Right lobe of liver (tissue), 6 donors: ENCODE data around the gene ZMIZ2. TPM values are rescaled to one million over a fixed set of nuclear protein-coding genes. Genes with fewer than 3 reads are reported as not detected.

Experiments
- ATAC-seq, 4 donors: fragments of 200-7000 bp; cut with Tn5 transposase; one replicate each; pipeline ENCODE4 v1.9.1; 2020; ENCODE audit warnings: mild to moderate bottlenecking in 4 of 4, moderate library complexity in 4 of 4
- DNase-seq, 3 donors: peaks; one replicate each; pipeline ENCODE4 v3.0.0-alpha.2; 2020
- H3K27ac ChIP-seq, 3 donors: fragments of 200-600 bp; one replicate each; pipeline ENCODE4 v1.8.0; 2022
- H3K27me3 ChIP-seq, 2 donors: fragments of 200-600 bp; one replicate each; pipeline ENCODE4 v1.8.0; 2022
- H3K36me3 ChIP-seq, 4 donors: fragments of 200-600 bp; sonication (generic) in 1 of 4; one replicate each; pipeline versions ENCODE4 v1.5.1 to v1.8.0; 2017 to 2022; ENCODE audit warnings: control low read depth in 1 of 4
- H3K4me1 ChIP-seq, 4 donors: fragments of 200-600 bp; sonication (generic) in 1 of 4; one replicate each; pipeline versions ENCODE4 v1.5.1 to v1.8.0; 2017 to 2022; ENCODE audit warnings: control low read depth in 1 of 4
- H3K4me3 ChIP-seq, 3 donors: fragments of 200-600 bp; one replicate each; pipeline ENCODE4 v1.8.0; 2022
- H3K9me3 ChIP-seq, 4 donors: fragments of 200-600 bp; sonication (generic) in 1 of 4; one replicate each; pipeline versions ENCODE4 v1.5.1 to v1.8.0; 2017 to 2022; ENCODE audit warnings: control low read depth in 1 of 4
- CTCF ChIP-seq, 4 donors: fragments of 200-600 bp in 3 of 4; fragments of 450-650 bp in 1 of 4; IDR thresholded peaks; one replicate each; pipeline versions ENCODE4 v1.5.1 to v1.8.0; 2016 to 2022; ENCODE audit warnings: antibody characterized with exemption in 4 of 4, mild to moderate bottlenecking in 2 of 4
- POLR2A ChIP-seq: fragments of 450-650 bp; IDR thresholded peaks from one replicate; pipeline ENCODE4 v1.6.1; 2017; ENCODE audit warnings: antibody characterized with exemption, mild to moderate bottlenecking
- WGBS: methylation state at CpG from one replicate; pipeline ENCODE4 v1.1.6; 2018; ENCODE audit warnings: low coverage, low lambda C conversion rate; ENCODE audit not compliant: insufficient coverage; ENCODE audit errors: missing lambda C conversion rate; 5-methylcytosine and 5-hydroxymethylcytosine counted together
- intact Hi-C, 2 donors: fragments of 100-400 bp; cut with DNase I; formaldehyde crosslinking; loops; one replicate each; pipeline versions ENCODE4 v1.11.2 to v1.14.1; 2022
- total RNA-seq, 6 experiments: library from RNA; depleted of rRNA in 2 of 6; stranded (reverse); fragments of >200 nt in 2 of 6; fragmentation: NEBNext Ultra II Directional in 3 of 6; extraction: Animal tissue kit (Norgen Biotek cat#: 25700) in 3 of 6; gene quantifications; one replicate each; pipeline versions ENCODE4 v1.1.0 to v1.2.4, GENCODE V29; 2016 to 2023
- donor health status: DM: no; HTN: yes; CAD: no.
- donor health status: DM: no; HTN: no; CAD: no.
- donor health status: DM: no; HTN: no; CAD: no.
- donor health status: DM: no; HTN: yes; CAD: no.
- donor health status: DM: no; HTN: yes; CAD: no.

ZMIZ2 gene
- total RNA-seq, 6 experiments from 2014 or later = 8.6 to 36.3 (median 28.6) TPM

GRCh38 chr7:44759246-44759645 lies 10.6 kb downstream of the ZMIZ2 start:
- TF ChIP-seq POLR2A (no peak), CTCF (IDR thresholded peaks at IDR 0.05) (no peak)
- intact Hi-C loops = no loop called here
- no peak for ATAC-seq
- H3K27me3 ChIP-seq = no peaks in the 10 kb centered on the region
- no peaks in the 10 kb centered on the region for H3K9me3 ChIP-seq
- no peak overlapping the region for H3K27ac ChIP-seq
- H3K36me3 ChIP-seq = peaks cover 0 to 41% (median 5%) of the 10 kb centered on the region in 4 donors
- H3K4me3 ChIP-seq = no peak overlapping the region
- 89% methylated on average over 5 of the region's 9 CpGs for WGBS
- no peak for DNase-seq
- H3K4me1 ChIP-seq = peaks cover 0 to 4% (median 0%) of the 10 kb centered on the region in 4 donors

- WGBS = no CpG with 5 or more reads among the region's 18 CpGs
- Histone ChIP-seq H3K27ac (no peak overlapping the region), H3K4me3 (no peak overlapping the region), H3K27me3 (no peaks in the 10 kb centered on the region), H3K4me1 (peaks cover 0 to 11% (median 1%) of the 10 kb centered on the region in 4 donors), H3K36me3 (peaks cover 0 to 42% (median 7%) of the 10 kb centered on the region in 4 donors), H3K9me3 (no peaks in the 10 kb centered on the region)
- DNase-seq (no peak), ATAC-seq (no peak)
- intact Hi-C loops = no loop called here
- no peak for TF ChIP-seq POLR2A
These were observed 11.5 kb downstream of the ZMIZ2 start for GRCh38 chr7:44760034-44760580.

- peaks cover 0 to 55% (median 13%) of the 10 kb centered on the region in 4 donors for H3K36me3 ChIP-seq
- TF ChIP-seq CTCF (IDR thresholded peaks at IDR 0.05) (no peak), POLR2A (no peak)
- no peaks in the 10 kb centered on the region for H3K9me3 ChIP-seq
- 95% methylated on average over 3 of the region's 48 CpGs for WGBS
- intact Hi-C loops = no loop called here
- H3K4me3 ChIP-seq = no peak overlapping the region
- H3K4me1 ChIP-seq = peaks cover 0 to 19% (median 4%) of the 10 kb centered on the region in 4 donors
- ATAC-seq (no peak), DNase-seq (no peak)
- no peaks in the 10 kb centered on the region for H3K27me3 ChIP-seq
- H3K27ac ChIP-seq = no peak overlapping the region
These were observed 12.8 kb downstream of the ZMIZ2 start for GRCh38 chr7:44761207-44762161.

- no peak overlapping the region for H3K4me3 ChIP-seq
- TF ChIP-seq CTCF (IDR thresholded peaks at IDR 0.05) (no peak), POLR2A (no peak)
- H3K4me1 ChIP-seq = peaks cover 0 to 19% (median 4%) of the 10 kb centered on the region in 4 donors
- H3K27ac ChIP-seq = no peak overlapping the region
- H3K27me3 ChIP-seq = no peaks in the 10 kb centered on the region
- ATAC-seq (no peak), DNase-seq (no peak)
- WGBS = 95% methylated on average over 6 of the region's 9 CpGs
- intact Hi-C loops = no loop called here
- H3K36me3 ChIP-seq = peaks cover 0 to 59% (median 17%) of the 10 kb centered on the region in 4 donors
- no peaks in the 10 kb centered on the region for H3K9me3 ChIP-seq
These were observed 13.7 kb downstream of the ZMIZ2 start for GRCh38 chr7:44762300-44762699.
